Transverse colon (tissue), 4 donors: ENCODE measurements around the gene TOR3A. TPM values are rescaled to one million over a fixed set of nuclear protein-coding genes. Genes with fewer than 3 reads are reported as not detected.
A peak's percentile ranks its signal among the peaks of the same experiment; 100 is the strongest.

Experiments
- DNase-seq: peaks from one replicate; pipeline ENCODE4 v3.0.0-alpha.2; 2019
- H3K27ac ChIP-seq, 4 donors: fragments of 200-600 bp; sonication (generic); 2 replicates each; pipeline ENCODE4 v1.5.1; 2016 to 2018; ENCODE audit warnings: inconsistent platforms in 4 of 4
- H3K27me3 ChIP-seq: fragments of 200-600 bp; sonication (generic); 2 replicates; pipeline ENCODE4 v1.5.1; 2017; ENCODE audit warnings: inconsistent platforms
- H3K36me3 ChIP-seq, 4 donors: fragments of 200-600 bp; sonication (generic); 2 replicates each; pipeline ENCODE4 v1.5.1; 2017 to 2019; ENCODE audit warnings: inconsistent platforms in 4 of 4
- H3K4me1 ChIP-seq, 4 donors: fragments of 200-600 bp; sonication (generic); 2 replicates each; pipeline ENCODE4 v1.5.1; 2017 to 2020; ENCODE audit warnings: inconsistent platforms in 4 of 4
- H3K4me3 ChIP-seq, 4 donors: fragments of 200-600 bp; sonication (generic); 1 replicate in 1 of 4; 2 replicates in 3 of 4; pipeline versions ENCODE4 v1.5.1 to v1.6.1; 2017 to 2019; ENCODE audit warnings: inconsistent platforms in 4 of 4
- H3K9me3 ChIP-seq, 2 donors: fragments of 200-600 bp; sonication (generic); 2 replicates each; pipeline ENCODE4 v1.5.1; 2017 to 2019; ENCODE audit warnings: inconsistent platforms in 2 of 2
- EP300 ChIP-seq: sonication (generic); formaldehyde crosslinking; IDR thresholded peaks from one replicate; pipeline ENCODE4 v1.6.1; 2017; ENCODE audit warnings: antibody characterized with exemption, low read depth
- POLR2A ChIP-seq: fragments of 450-650 bp; IDR thresholded peaks from one replicate; pipeline ENCODE4 v1.6.1; 2016; ENCODE audit warnings: antibody characterized with exemption, mild to moderate bottlenecking, moderate library complexity
- POLR2AphosphoS5 ChIP-seq, 3 donors: sonication (generic); formaldehyde crosslinking; IDR thresholded peaks; one replicate each; pipeline ENCODE4 v1.6.1; 2016; ENCODE audit warnings: antibody characterized with exemption in 3 of 3
- WGBS, 2 donors: methylation state at CpG; one replicate each; pipeline ENCODE4 v1.1.5; 2018; ENCODE audit warnings: low coverage in 1 of 2; 5-methylcytosine and 5-hydroxymethylcytosine counted together
- in situ Hi-C, 4 donors: fragments of 200-750 bp; cut with MboI; loops; one replicate each; pipeline versions ENCODE4 v1.15.0 to v1.15.1; 2017; ENCODE audit warnings: low sequenced_read_pairs in 3 of 4, low pct_ligation_motif_present in 1 of 4, low pct_unique_long_range_greater_than_20kb in 1 of 4
- intact Hi-C: fragments of 100-400 bp; cut with DNase I; formaldehyde crosslinking; loops from one replicate; pipeline ENCODE4 v1.15.1; 2023; ENCODE audit warnings: low total_unique reads
- total RNA-seq, 4 donors: library from RNA; depleted of rRNA; stranded (reverse); fragments of >200 nt; gene quantifications; one replicate each; pipeline ENCODE4 v1.1.0, GENCODE V29; 2016
- TF ChIP-seq, protein P1 (sequence below), 5 experiments: fragments of 200-600 bp in 3 of 5; fragments of 450-650 bp in 2 of 5; sonication (generic) in 3 of 5; IDR thresholded peaks; 1 replicate in 2 of 5; 2 replicates in 3 of 5; pipeline ENCODE4 v1.5.1; 2016 to 2017; ENCODE audit warnings: antibody characterized with exemption in 5 of 5, inconsistent platforms in 3 of 5, mild to moderate bottlenecking in 2 of 5, moderate library complexity in 1 of 5

Gene TOR3A
- total RNA-seq, 4 donors from 2014 or later: 66.2 to 308 (median 72.7) TPM

DNA sequence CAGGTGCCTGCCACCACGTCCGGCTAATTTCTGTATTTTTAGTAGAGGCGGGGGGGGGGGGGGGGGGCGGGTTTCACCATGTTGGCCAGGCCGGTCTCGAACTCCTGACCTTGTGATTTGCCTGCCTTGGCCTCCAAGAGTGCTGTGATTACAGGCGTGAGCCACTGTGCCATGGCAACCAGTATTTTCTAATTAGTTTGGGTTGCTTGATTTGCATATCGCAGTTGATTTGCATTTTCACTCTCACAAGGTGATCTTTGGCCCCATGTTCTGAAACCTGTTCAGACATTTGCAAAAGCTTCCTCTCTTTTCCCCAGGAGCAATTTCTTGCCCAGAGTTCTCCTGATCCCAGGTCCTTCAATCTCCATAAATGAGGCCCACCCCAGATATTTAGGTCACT lies 1.7 kb downstream of the TOR3A start:
- Histone ChIP-seq H3K27me3 (no peaks in the 10 kb centered on the region), H3K4me1 (peaks cover 6 to 30% (median 22%) of the 10 kb centered on the region in 4 donors), H3K9me3 (no peaks in the 10 kb centered on the region), H3K27ac (peak overlapping the region in 3 of 4 donors; percentile 8 to 94 (median 13)), H3K36me3 (peaks cover 0 to 6% (median 0%) of the 10 kb centered on the region in 4 donors), H3K4me3 (no peak overlapping the region)
- TF ChIP-seq POLR2AphosphoS5 (IDR thresholded peaks at IDR 0.05): no peak
- TF ChIP-seq POLR2A: no peak
- no peak for TF ChIP-seq EP300
- TF ChIP-seq, protein P1, sequence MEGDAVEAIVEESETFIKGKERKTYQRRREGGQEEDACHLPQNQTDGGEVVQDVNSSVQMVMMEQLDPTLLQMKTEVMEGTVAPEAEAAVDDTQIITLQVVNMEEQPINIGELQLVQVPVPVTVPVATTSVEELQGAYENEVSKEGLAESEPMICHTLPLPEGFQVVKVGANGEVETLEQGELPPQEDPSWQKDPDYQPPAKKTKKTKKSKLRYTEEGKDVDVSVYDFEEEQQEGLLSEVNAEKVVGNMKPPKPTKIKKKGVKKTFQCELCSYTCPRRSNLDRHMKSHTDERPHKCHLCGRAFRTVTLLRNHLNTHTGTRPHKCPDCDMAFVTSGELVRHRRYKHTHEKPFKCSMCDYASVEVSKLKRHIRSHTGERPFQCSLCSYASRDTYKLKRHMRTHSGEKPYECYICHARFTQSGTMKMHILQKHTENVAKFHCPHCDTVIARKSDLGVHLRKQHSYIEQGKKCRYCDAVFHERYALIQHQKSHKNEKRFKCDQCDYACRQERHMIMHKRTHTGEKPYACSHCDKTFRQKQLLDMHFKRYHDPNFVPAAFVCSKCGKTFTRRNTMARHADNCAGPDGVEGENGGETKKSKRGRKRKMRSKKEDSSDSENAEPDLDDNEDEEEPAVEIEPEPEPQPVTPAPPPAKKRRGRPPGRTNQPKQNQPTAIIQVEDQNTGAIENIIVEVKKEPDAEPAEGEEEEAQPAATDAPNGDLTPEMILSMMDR (IDR thresholded peaks at IDR 0.05): no peak
- 44 to 86% methylated on average over 1 to 8 of the region's 8 CpGs for WGBS, 2 donors
- peak; percentile 25 for DNase-seq
- intact Hi-C loops (loop anchor here (5.0 kb wide), 1 partner anchor 284 kb away; the partner anchor contains the start of gene AXDND1), in situ Hi-C loops (loop anchor here in 1 of 4 donors (25.0 kb wide), 1 partner anchor 279 kb away; the partner anchor contains the start of gene AXDND1)

- Histone ChIP-seq H3K27me3 (no peaks in the 10 kb centered on the region), H3K36me3 (peaks cover 0 to 6% (median 0%) of the 10 kb centered on the region in 4 donors), H3K9me3 (no peaks in the 10 kb centered on the region), H3K4me1 (peaks cover 6 to 13% (median 12%) of the 10 kb centered on the region in 4 donors), H3K27ac (peak overlapping the region in 2 of 4 donors; percentile 5 to 16), H3K4me3 (no peak overlapping the region)
- in situ Hi-C loops (loop anchor here in 1 of 4 donors (25.0 kb wide), 1 partner anchor 275 kb away; the partner anchor contains the start of gene AXDND1), intact Hi-C loops (no loop called here)
- 79% methylated on average over 11 of the region's 11 CpGs; no CpG with 5 or more reads in 1 of the 2 donors for WGBS, 2 donors
- DNase-seq: peak; percentile 36
- TF ChIP-seq EP300: no peak
- no peak for TF ChIP-seq POLR2AphosphoS5 (IDR thresholded peaks at IDR 0.05)
- TF ChIP-seq, protein P1 (IDR thresholded peaks at IDR 0.05): no peak
- no peak for TF ChIP-seq POLR2A
Observed at GRCh38 chr1:179087665-179088064, 5.8 kb downstream of the TOR3A start.

DNA sequence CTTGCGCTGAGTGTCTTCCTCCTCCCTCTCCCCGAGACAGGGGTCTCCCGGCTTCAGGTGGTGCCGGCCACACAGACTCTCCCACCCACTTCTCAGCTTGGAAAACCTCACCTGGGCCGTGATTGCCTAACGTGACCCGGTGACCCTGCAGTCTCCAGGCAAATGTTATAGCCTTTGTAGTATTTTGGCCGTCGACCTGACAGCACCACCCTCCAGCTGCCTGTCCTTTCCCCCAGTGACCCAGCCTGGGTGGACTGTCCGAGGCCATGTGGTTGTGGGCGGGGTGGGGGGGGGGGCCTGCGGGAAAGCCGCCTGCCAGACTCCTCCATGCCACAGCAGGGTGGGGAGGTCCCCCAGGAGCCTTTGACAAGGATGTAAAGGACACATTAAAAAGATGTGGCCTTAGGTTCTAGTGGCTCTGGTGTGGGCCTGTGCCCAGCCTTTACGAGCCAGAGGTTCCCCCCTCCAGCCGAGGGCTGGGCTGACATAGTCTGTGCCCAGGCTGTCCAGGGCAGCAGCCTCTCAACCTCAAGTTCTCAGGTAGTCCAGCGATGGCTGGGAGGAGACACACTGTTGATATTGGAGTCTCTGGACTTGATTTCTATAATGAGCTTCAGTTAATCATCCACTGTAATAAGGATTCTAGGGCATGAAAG lies 8.1 kb downstream of the TOR3A start:
- no peak for TF ChIP-seq POLR2AphosphoS5 (IDR thresholded peaks at IDR 0.05)
- TF ChIP-seq EP300: no peak
- TF ChIP-seq, protein P1 (IDR thresholded peaks at IDR 0.05): no peak
- no peak for TF ChIP-seq POLR2A
- in situ Hi-C loops: loop anchor here in 1 of 4 donors (25.0 kb wide), 1 partner anchor 272 kb away; the partner anchor contains the start of gene AXDND1
- 80% methylated on average over 10 of the region's 16 CpGs; no CpG with 5 or more reads in 1 of the 2 donors for WGBS, 2 donors
- Histone ChIP-seq H3K9me3 (no peaks in the 10 kb centered on the region), H3K4me1 (no peaks in the 10 kb centered on the region), H3K27ac (no peak overlapping the region), H3K4me3 (no peak overlapping the region), H3K36me3 (peaks cover 0 to 25% (median 4%) of the 10 kb centered on the region in 4 donors), H3K27me3 (no peaks in the 10 kb centered on the region)
- no peak for DNase-seq
- intact Hi-C loops: no loop called here

DNA sequence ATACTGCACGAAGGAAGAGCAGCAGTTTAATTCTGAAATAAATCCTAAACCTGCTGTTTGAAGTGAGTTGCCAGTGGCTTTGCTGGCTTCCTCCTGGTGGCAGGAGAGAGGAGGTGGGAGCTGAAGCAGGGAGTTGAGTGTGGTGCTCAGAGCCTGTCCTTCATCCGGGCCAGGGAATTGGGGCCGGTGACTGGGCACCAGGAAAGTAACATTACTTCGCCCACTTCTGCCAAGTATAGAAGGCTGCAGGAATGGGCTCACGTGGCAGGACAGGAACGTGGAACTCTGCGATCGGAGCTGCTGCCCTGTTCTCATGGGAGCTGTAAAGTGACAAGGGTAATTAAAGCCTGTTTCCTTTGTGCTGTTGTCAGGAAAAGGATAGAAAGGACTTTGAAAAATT lies 8.7 kb downstream of the TOR3A start:
- Histone ChIP-seq H3K27ac (no peak overlapping the region), H3K9me3 (no peaks in the 10 kb centered on the region), H3K4me1 (no peaks in the 10 kb centered on the region), H3K27me3 (no peaks in the 10 kb centered on the region), H3K36me3 (peaks cover 0 to 31% (median 7%) of the 10 kb centered on the region in 4 donors), H3K4me3 (no peak overlapping the region)
- in situ Hi-C loops: loop anchor here in 1 of 4 donors (25.0 kb wide), 1 partner anchor 272 kb away; the partner anchor contains the start of gene AXDND1
- 86 to 93% methylated on average over 7 to 8 of the region's 8 CpGs for WGBS, 2 donors
- intact Hi-C loops: no loop called here
- no peak for DNase-seq
- TF ChIP-seq POLR2A (no peak), EP300 (no peak), POLR2AphosphoS5 (IDR thresholded peaks at IDR 0.05) (no peak)
- TF ChIP-seq, protein P1 (IDR thresholded peaks at IDR 0.05): no peak
